ENCODE data around the gene TMEM59L. TPM values are rescaled to one million over a fixed set of nuclear protein-coding genes. Genes with fewer than 3 reads are reported as not detected.

The TMEM59L gene
- total and polyA plus RNA-seq, 2 of the 13 experiments (the other 11 are each of a cell fraction or from before 2014, with no cell fraction given) = 0.97 to 5.5 TPM

DNA sequence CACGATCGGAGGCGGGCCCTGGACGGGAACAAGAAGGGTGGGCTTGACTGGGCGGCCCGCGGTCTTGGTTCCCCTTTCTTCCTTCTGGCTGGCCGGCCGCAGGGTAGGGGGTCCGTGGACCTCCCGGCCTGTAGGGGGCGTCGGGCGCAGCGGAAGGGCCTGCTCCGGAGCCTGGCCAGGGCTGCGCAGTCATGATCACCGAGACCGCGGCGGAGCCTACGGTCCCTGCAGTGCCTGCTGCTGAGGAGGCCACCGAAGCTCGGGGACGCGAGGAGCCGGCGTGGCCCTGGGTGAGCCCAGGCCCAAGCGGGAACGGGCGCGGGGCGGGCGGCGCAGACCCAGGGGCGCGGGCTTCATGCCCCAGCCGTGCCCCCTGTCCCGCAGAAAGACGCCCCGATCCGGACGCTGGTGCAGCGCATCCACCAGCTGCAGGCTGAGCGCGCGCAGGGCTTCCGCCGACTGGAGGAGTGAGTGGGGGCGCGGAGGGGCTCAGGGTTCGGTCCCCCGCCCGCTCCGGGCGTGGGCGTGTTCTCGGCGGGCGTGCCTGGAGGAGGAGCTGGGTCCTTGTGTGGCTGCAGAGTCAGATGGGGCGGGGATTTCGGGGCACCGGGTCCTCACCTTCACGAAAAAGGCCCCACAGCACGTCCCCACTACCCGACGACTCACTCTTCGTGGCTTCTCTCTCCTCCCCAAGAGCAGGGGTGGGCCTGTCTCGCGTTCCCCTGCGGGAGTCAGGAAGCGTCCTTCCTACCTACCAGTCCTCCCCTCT, 23.9 kb upstream of the TMEM59L start, which contains the start of gene REX1BD (continued):
- TF ChIP-seq E2F2 (CRISPR knock-in tag; IDR thresholded peaks at IDR 0.05; ENCODE audit: borderline replicate concordance) (0 out of 2 replicates have a peak, but pooled peaks have one; percentile 31), ZNF687 (CRISPR knock-in tag; IDR thresholded peaks at IDR 0.05) (no peak), RFX3 (CRISPR knock-in tag; IDR thresholded peaks at IDR 0.05) (no peak), CCDC6 (CRISPR knock-in tag; IDR thresholded peaks at IDR 0.05) (peak; percentile 66; the same call in 1 of the 2 replicates), KDM2A (CRISPR knock-in tag; IDR thresholded peaks at IDR 0.05; ENCODE audit: borderline replicate concordance, low read depth) (peak; percentile 92), ZNF777 (CRISPR knock-in tag; IDR thresholded peaks at IDR 0.05) (peak; percentile 68), ZNF605 (CRISPR knock-in tag; IDR thresholded peaks at IDR 0.05) (no peak), ZKSCAN1 (IDR thresholded peaks at IDR 0.05; ENCODE audit: low read length) (no peak), NFE2L1 (CRISPR knock-in tag; IDR thresholded peaks at IDR 0.05; ENCODE audit: borderline replicate concordance) (peak; percentile 99), ZNF343 (CRISPR knock-in tag; IDR thresholded peaks at IDR 0.05) (no peak; the same call in 1 of the 2 replicates), ZBTB8A (CRISPR knock-in tag; IDR thresholded peaks at IDR 0.05; ENCODE audit: borderline replicate concordance, low read depth) (no peak; the same call in 1 of the 2 replicates), ZNF619 (CRISPR knock-in tag; IDR thresholded peaks at IDR 0.05) (no peak)
- TF ChIP-seq, protein P1, sequence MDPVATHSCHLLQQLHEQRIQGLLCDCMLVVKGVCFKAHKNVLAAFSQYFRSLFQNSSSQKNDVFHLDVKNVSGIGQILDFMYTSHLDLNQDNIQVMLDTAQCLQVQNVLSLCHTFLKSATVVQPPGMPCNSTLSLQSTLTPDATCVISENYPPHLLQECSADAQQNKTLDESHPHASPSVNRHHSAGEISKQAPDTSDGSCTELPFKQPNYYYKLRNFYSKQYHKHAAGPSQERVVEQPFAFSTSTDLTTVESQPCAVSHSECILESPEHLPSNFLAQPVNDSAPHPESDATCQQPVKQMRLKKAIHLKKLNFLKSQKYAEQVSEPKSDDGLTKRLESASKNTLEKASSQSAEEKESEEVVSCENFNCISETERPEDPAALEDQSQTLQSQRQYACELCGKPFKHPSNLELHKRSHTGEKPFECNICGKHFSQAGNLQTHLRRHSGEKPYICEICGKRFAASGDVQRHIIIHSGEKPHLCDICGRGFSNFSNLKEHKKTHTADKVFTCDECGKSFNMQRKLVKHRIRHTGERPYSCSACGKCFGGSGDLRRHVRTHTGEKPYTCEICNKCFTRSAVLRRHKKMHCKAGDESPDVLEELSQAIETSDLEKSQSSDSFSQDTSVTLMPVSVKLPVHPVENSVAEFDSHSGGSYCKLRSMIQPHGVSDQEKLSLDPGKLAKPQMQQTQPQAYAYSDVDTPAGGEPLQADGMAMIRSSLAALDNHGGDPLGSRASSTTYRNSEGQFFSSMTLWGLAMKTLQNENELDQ (CRISPR knock-in tag; IDR thresholded peaks at IDR 0.05; ENCODE audit: borderline replicate concordance) = no peak
- TF ChIP-seq, protein P2, sequence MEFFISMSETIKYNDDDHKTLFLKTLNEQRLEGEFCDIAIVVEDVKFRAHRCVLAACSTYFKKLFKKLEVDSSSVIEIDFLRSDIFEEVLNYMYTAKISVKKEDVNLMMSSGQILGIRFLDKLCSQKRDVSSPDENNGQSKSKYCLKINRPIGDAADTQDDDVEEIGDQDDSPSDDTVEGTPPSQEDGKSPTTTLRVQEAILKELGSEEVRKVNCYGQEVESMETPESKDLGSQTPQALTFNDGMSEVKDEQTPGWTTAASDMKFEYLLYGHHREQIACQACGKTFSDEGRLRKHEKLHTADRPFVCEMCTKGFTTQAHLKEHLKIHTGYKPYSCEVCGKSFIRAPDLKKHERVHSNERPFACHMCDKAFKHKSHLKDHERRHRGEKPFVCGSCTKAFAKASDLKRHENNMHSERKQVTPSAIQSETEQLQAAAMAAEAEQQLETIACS (CRISPR knock-in tag; IDR thresholded peaks at IDR 0.05) = no peak; the same call in none of the 2 replicates
- TF ChIP-seq, protein P3, sequence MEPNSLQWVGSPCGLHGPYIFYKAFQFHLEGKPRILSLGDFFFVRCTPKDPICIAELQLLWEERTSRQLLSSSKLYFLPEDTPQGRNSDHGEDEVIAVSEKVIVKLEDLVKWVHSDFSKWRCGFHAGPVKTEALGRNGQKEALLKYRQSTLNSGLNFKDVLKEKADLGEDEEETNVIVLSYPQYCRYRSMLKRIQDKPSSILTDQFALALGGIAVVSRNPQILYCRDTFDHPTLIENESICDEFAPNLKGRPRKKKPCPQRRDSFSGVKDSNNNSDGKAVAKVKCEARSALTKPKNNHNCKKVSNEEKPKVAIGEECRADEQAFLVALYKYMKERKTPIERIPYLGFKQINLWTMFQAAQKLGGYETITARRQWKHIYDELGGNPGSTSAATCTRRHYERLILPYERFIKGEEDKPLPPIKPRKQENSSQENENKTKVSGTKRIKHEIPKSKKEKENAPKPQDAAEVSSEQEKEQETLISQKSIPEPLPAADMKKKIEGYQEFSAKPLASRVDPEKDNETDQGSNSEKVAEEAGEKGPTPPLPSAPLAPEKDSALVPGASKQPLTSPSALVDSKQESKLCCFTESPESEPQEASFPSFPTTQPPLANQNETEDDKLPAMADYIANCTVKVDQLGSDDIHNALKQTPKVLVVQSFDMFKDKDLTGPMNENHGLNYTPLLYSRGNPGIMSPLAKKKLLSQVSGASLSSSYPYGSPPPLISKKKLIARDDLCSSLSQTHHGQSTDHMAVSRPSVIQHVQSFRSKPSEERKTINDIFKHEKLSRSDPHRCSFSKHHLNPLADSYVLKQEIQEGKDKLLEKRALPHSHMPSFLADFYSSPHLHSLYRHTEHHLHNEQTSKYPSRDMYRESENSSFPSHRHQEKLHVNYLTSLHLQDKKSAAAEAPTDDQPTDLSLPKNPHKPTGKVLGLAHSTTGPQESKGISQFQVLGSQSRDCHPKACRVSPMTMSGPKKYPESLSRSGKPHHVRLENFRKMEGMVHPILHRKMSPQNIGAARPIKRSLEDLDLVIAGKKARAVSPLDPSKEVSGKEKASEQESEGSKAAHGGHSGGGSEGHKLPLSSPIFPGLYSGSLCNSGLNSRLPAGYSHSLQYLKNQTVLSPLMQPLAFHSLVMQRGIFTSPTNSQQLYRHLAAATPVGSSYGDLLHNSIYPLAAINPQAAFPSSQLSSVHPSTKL (CRISPR knock-in tag; IDR thresholded peaks at IDR 0.05) = peak; percentile 69
